ENCODE data around the gene PSMG2. TPM values are rescaled to one million over a fixed set of nuclear protein-coding genes. Genes with fewer than 3 reads are reported as not detected.

The PSMG2 gene
- total RNA-seq: 82.2 and 85.1 TPM in 2 replicates

GRCh38 chr18:12702221-12703095, at the start of gene PSMG2, which contains the start of gene CEP76:
Gene PSMG2 (plus strand): TSS chr18:12703042. CDS start chr18:12703108, 66 bp downstream.
Gene CEP76 (minus strand): TSS chr18:12702723. CDS start chr18:12702548, 175 bp downstream.

GRCh38 chr18:12657684-12658425, 45.0 kb upstream of the PSMG2 start, which contains the start of gene SPIRE1:
Gene SPIRE1 (minus strand): TSS chr18:12658107. CDS start chr18:12657866, 241 bp downstream.

Other genes starting within 250 kb of the PSMG2 start
- 26.0 and 31.0 TPM in 2 replicates for gene SPIRE1, start 44.9 kb upstream of the PSMG2 start, total RNA-seq
- 14.3 and 14.9 TPM in 2 replicates for gene CEP76, start 319 bp upstream of the PSMG2 start, total RNA-seq
- 16.6 and 20.5 TPM in 2 replicates for gene PTPN2, start 181.2 kb downstream of the PSMG2 start, total RNA-seq
- 48.8 and 60.1 TPM in 2 replicates for gene SEH1L, start 245.0 kb downstream of the PSMG2 start, total RNA-seq